SH-SY5Y (cell line): Measurements from ENCODE around the gene RARG.

Experiments
- GATA2 ChIP-seq: IDR thresholded peaks from 2 replicates; pipeline ENCODE4 v1.6.1; 2011; ENCODE audit warnings: mild to moderate bottlenecking, low read depth, low read length
- GATA3 ChIP-seq: IDR thresholded peaks from 2 replicates; pipeline ENCODE4 v1.6.1; 2011; ENCODE audit warnings: low read depth, mild to moderate bottlenecking, low read length, moderate library complexity

GRCh38 chr12:53196486-53196885 is 35.5 kb downstream of the RARG start:
- TF ChIP-seq GATA2 (no peak), GATA3 (no peak)
